ENCODE data around the gene SIPA1L3.

The SIPA1L3 gene

DNA sequence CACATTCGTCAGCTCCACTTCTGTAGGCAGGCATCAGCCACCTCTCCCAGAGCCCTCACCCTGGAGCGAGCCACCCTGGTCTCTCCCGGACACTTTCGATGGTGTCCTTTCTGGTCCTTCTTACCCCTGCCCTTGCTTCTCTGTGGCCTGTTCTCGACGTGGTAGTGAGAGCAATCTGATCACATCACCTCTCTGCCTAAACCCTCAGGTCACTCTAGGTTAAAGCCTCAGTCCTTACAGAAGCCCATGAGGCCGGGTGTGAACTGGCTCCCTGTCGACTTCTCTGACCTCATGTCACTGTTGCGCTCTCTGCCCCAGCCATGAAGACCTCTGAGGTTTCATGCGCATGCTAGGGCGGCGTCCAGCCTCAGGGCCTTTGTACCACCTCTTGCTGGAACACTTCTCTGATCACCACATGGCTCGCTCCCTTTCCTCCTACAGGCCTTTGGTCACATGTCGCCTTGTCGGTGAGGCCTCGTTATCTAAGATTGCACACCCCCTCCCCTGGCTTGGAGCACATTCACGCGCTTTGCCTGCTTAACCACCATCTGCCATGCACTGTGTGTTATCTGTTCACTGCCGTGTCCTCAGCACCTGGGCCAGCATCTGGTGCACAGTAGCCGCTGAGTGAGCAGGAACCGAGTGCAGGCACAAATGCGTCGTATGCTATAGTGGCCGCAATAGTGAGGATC, 215.5 kb downstream of the SIPA1L3 start:
- no peak for DNase-seq

DNA sequence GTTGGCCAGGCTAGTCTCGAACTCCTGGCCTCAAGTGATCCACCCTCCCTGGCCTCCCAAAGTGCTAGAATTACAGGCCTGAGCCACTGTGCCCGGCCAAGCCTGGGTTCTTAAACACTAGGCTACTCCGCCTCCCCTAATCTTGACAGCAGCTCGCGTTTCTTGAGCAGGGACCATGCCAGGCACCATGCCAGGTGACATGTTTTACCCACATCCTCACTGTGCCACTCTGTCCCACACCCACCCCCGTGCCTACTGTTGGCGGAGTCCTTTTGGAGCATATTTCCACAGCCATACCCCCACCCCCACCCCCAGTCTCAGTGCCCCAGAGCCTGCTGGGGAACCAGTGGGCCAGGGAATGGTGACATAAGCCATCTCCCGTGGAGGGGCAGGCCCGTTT, 218.2 kb downstream of the SIPA1L3 start:
- DNase-seq: no peak

DNA sequence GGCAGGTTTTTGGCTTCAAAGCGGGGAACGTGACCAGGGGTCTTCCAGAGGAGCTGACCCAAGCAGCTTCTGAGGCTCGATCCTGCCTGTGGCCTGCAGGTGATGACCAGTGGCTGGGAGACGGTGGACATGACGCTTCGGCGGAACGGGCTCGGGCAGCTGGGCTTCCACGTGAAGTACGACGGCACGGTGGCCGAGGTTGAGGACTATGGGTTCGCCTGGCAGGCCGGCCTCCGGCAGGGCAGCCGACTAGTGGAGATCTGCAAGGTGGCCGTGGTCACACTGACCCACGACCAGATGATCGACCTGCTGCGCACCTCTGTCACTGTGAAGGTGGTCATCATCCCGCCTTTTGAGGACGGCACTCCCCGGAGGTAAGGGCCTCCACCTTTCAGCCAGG, 223.4 kb downstream of the SIPA1L3 start:
- no peak for DNase-seq

DNA sequence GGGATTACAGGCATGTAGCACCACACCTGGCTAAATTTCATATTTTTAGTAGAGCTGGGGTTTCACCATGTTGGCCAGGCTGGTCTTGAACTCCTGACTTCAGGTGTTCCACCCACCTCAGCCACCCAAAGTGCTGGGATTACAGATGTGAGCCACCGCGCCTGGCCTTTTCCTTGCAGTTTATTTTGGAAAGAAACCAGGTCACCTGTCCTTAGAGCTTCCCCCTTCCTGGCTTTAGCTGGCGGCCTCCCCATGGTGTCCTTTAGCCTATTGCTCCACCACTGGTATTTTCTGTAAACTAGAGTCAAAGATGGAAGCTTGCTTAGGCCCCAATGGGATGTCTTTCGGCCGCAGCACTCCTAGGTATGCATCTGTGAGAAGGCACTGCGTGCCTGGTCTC, 225.8 kb downstream of the SIPA1L3 start:
- DNase-seq: no peak

DNA sequence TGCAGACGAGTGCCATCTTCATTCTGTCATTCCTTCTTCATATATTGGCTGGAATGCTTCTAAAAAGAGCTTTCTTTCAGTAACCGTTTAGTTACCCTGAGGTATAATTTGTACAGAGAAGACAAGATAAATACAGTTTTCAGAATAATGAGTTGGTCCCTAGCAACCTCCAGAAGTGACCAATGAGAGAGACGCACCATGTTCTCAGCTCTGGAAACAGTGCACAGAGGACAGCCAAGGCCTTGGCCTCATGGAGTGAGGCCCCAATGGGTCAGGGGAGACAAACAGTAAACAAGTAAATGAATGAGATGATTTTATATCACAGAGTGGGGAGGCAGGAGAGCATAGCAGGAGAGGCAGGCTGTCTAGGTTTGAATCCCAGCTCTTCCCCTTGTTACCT, 226.3 kb downstream of the SIPA1L3 start:
- no peak for DNase-seq

DNA sequence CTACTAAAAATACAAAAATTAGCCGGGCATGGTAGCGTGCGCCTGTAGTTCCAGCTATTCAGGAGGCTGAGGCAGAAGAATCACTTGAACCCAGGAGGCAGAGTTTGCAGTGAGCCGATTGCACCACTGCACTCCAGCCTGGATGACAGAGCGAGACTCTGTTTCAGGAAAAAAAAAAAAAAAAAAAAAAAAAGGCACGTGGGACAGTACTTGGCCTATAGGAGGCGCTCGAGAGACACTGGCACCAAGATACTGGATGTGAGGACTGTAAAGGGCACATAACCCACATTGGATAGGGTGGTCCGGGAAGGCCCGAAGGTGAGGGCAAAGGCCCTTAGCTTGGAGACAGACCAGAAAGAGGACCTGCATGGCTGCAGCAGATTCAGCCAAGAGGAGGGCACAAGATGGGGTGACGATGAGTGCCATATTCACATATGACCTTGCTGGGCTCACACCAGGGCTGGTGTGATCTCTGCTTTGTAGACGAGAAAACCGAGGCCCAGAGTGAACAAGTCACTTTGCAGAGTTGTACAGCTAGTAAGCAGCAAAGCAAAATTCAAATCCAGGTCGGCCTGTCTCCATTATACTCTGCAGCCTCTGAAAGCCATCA, 227.6 kb downstream of the SIPA1L3 start:
- no peak for DNase-seq

DNA sequence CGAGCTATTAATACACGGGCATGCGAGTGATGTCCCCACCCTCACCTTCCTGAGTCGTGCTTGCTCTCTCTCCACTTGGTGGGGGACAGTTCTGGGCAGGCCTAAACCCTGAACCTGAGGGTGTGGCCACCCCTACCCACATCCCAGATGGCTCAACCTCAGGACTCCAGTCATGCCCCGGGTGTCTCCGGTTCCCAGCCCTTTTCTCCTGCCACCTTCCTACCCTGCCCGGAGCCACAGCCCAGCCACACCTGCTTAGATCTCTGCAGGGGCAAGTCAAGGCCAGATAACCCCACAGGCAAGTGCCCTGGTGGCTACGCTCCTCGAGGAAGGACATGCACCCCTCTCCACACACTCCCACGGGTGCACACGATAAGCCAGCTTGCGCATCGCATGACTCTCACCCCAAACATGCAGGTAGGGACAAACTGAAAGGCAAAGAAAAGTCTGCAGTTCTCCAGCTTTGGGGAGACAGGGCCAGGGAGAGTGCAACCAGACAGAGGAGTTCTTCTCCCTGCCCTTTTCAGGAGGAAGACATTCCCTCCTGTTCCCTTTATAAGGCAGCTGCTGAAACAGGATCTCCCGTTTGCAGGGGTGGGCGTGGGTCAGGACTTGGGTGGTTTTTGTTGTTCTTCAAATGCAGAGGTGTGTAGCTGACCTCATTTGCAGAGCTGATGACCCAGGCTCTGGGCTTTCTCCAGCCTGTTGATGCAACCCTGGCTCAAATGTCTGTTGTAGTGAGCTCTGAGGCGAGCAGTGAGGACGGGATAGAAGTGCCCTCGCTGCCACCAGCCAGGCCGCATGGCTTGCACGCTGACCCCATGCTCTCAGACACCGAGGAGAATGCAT, 228.4 kb downstream of the SIPA1L3 start:
- no peak for DNase-seq

DNA sequence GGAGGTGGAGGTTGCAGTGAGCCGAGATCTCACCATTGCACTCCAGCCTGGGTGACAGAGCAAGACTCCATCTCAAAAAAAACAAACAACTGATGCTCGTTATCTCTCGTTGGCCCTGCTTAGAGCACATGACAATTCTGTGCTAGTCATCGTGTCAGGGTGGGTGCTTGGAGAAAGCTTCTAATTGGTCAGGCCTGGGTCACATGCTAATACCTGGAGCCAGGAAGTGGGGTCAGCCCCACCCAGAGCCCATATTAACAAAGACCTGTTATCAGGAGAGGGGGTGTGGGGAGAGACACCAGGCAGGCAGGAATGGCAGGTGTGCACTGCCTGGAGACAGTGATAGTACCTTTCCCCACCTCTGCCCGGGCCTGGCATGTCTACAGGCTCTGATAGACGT, 232.1 kb downstream of the SIPA1L3 start:
- no peak for DNase-seq

DNA sequence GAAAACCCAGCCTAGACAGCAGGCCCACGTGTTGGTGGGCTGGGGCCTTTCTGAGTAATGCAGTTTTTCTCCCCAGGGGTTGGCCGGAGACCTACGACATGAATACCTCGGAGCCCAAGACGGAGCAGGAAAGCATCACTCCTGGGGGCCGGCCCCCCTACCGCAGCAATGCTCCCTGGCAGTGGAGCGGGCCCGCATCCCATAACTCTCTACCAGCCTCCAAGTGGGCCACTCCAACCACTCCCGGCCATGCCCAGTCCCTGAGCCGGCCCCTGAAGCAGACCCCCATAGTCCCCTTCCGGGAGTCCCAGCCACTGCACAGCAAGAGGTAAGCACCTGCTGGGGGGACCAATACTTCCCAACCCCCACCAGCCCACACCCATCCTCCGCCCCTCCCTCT, 234.1 kb downstream of the SIPA1L3 start:
- no peak for DNase-seq

DNA sequence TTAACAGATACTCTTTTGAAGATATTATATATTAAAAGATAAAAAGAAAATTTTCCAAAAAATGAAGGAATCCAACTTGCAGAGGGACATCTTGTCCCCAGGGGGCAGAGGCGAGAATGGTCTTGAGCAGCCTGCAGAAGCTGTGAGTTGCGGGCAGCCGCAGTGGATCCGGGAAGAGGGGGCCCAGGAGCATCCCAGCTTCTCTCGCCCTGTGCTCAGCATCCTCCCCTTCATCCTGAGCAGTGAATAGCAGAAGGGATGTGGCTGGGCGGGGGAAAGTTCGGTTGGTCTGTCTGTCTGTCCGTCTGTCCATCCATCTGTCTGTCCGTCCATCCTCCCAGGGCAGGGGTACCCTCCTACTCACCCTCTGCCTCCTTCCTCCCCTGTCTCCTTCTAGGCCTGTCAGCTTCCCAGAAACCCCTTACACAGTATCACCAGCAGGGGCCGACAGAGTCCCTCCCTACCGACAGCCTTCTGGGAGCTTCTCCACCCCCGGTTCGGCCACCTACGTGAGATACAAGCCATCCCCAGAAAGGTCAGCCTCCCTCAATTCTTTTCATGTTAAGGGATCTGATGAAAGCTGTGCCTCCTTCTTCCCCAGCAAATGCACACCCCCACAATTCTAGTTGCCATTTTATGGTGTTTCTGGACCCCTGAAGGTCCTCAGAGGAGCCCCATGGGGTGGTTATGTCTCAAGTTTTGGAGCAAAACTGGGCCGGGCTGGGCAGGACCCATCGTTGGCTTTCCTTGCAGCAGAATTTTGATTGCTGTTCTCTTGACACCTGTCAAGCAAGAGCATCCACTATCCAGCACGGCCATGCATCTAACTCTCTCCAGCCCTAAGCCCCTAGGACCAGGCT, 235.4 kb downstream of the SIPA1L3 start:
- DNase-seq: no peak

DNA sequence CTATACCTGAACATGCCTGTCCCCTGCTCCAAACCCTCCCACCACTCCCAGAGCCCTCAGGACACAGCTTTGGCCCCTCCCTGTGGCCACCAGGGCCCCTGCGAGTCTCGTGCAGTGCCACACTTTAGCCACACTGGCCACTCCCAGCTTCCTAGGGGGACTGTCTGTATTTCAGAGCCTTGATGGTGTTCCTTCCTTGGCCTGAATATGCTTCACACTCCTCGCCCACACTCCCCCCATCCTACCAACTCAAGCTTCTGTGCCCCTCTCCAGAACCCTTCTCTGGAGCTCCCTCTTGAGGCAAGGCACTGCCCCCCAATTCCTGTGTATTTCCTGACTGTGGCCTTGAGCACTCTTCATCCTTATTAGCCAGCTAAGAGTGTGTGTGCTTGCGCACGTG, 236.8 kb downstream of the SIPA1L3 start:
- no peak for DNase-seq

DNA sequence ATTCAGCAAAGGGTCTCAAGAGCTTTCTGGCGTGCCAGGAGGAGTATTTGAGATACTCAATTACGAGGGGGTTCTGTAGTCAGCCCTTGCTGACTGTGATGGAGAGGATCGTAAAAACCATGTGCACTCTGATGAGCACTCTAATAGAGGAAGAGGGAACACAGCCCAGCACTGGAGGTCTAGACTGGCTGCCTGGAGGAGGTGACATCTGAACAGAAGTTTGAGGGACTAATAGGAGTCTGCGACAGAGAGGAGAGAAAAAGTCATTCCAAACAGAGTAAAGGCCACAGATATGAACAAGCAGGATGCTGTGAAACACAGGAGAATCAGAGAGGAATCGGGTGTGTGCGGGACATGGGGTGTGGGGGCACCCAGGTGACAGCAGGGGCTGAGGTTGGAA, 237.7 kb downstream of the SIPA1L3 start:
- no peak for DNase-seq

DNA sequence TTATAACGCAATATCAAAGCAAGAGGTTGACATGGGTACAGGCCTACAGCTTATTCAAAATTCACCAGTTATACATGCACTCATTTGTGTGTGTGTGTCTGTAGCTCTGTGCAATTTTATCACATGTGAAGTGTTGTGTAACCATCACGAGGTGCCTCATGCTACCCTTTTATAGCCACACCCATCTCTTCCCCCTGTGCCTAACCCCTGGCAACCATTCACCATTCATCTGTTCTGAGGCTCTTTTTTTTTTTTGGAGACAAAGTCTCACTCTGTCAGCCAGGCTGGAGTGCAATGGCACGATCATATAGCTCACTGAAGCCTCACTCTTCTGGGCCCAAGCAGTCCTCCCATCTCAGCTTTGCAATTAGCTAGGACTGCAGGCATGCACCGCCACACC, 238.6 kb downstream of the SIPA1L3 start:
- DNase-seq: no peak

DNA sequence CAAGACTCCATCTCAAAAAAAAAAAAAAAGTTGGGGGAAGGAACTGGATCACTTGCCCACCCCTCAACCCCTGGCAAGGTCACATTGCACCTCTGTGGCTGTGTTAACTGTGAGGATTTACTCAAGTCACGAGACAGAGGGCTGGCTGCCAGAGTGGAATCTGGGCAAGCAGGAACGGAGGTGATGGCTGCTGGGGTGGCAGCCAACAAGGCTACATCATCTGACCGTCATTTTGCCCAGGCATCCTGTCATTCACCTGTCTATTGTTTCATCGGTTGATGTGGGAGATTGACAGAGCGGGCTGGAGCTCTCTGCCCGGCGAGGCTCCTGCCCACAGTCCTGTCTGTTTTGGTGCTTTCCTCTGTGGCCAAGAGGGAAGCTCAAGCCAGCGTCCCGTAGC, 241.3 kb downstream of the SIPA1L3 start:
- no peak for DNase-seq

DNA sequence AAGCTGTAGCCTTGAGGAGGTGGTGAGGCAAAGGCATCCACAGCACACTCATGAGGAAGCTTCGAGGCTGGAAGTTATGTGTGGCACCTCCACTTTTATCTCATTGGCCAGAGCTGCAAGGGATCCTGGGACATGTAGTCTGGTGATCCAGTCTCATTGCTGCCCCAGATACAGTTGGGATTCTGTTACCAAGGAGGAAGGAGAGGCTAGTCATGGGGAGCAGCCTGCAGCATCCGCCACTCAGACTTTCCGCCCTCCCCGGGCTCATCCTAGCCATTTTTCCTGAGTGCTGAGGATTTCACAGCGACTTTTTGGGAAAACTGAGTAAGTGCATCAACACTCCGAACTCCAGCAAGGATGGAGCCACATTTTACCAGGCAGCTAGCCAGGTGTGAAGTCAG, 242.7 kb downstream of the SIPA1L3 start:
- no peak for DNase-seq

DNA sequence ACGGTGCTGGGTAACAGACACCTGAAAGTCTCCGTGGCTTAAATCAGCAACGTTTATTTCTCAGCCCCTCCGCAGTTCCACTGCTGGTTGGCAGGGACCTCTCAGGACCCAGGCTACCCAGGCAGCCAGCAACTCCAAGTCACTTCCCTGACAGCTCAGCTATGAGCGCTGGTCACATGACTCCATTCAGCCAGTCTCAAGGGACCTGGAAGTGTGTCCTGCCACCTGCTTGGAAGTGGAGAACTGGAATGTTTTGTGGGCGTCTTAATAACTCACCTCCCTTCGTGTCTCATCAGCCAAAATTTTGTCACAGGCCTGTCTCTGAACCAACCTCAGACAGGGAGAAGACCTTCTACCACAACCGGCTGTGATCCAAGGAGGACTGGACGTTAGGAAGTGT, 244.2 kb downstream of the SIPA1L3 start:
- no peak for DNase-seq

DNA sequence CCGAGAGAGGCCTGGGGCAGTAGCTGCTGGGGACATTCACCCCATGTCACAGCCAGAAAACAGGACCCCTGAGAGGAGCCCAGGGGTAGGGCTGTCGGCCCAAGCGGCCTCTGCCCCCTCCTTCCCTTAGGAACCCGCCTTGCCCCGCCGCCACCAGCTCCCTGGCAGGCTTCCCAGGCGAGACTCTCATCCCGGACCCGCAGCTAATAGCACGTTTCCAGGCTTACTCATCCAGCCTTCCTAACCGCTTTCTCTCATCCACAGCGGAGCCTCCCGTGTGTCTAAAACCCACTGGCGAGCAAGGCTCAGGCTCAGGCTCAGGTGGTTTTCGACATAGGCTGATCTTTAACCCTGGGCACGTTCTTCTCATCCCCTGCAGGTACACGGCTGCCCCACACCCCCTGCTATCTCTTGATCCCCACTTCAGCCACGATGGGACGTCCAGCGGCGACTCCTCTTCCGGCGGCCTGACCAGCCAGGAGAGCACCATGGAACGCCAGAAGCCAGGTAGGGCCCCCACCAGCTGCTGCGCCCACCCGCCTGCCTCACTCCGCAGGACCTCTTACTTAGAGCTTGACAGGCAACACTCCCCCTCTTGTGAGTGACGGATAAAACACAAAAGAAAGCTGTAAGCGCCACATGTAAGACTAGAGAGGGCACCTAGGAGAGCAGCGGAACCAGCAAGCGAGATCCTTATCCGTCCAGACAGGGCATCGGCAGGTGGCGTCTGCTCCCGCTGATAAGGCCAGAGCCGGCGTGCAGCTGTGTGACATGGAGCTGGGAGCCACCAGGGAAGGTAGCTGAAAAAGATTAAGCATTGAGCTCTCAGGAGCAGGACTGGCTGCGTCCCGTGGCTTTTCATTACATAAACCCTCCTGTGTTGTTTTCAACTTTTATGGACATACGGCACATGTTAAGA, 245.7 kb downstream of the SIPA1L3 start:
- DNase-seq: no peak

DNA sequence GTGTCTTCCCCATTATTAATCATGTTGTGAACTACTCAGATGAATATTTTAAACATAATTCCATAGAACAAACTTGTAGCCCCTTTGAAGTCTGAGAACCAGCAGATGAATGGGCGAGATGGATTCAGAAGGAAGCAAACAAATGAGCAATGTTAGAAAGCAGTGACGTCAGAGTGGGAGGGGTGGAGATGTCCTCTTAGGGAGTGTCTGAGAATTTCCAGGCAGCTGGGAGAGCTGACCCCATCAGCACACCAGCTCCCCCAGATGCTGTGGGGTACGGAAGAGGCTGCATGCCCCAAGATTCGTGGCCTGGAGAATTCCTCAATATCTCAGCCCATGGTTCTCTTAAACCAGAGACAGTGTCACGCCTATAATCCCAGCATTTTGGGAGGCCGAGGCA, 248.4 kb downstream of the SIPA1L3 start:
- DNase-seq: no peak

DNA sequence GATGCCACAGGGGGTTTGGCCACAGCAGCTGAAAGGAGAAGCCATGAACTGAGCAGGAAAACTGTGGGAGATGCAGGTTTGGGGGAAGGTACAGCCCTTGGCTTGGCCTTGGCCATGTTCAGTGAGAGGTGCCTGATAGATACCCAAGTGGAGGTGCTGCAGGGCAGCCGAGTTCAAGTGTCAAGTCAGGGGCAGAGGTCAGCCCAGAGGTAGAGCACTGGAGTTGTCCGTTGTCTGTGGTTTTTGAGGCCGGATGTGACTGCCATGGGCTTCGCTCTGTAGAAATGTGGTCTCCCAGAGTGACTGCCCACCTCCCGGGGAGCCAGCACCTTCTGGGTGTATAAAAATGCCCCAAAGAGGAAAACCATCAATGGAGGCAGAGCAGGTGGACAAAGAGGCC, 251.7 kb downstream of the SIPA1L3 start:
- no peak for DNase-seq

DNA sequence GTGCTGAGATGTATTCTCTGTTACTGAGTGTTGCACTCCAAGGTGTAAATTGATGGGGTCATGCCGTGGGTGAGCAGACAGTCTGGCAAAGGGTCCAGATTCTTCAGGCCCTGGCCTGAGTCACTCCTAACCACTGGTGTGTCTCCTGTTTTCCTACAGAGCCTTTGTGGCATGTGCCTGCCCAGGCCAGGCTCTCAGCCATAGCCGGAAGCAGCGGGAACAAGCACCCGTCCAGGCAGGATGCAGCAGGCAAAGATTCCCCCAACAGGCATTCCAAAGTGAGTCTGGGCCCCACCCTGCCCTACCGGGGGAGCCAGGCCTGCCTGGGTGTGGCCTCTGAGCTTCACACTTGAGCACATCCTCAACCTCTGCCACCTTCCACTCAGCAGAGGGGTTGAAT, 255.1 kb downstream of the SIPA1L3 start:
- no peak for DNase-seq

DNA sequence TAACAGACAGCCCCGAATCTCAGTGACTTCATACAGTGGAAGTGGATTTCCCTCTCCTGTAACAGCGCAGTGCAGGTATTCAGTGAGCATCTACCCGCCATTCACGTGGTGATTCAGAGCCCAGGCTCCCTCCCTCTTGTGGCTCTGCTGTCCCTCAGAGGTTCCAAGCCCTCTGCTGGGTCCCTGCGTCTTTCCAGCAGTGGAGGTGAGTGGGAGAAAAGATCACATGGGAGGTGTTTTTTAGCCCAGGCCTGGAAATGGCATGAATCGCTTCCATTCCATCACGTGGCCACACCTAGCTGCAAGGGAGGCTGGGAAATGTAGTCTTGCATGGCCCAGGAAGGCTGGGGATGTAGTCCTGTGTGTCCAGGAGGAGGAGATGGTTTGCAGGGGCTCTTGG, 255.6 kb downstream of the SIPA1L3 start:
- no peak for DNase-seq
